HEK293 (cell line): ENCODE results near the gene CDH12.

ENCODE experiments used
- MYNN ChIP-seq: fragments of 450-650 bp; formaldehyde crosslinking; IDR thresholded peaks from 2 replicates; pipeline ENCODE4 v1.5.1; 2016; ENCODE audit warnings: missing biosample characterization, missing genetic modification characterization, borderline replicate concordance
- YY1 ChIP-seq: fragments of 450-650 bp; formaldehyde crosslinking; IDR thresholded peaks from 2 replicates; pipeline ENCODE4 v1.5.1; 2018; ENCODE audit warnings: missing biosample characterization, missing genetic modification characterization
- ZBTB8A ChIP-seq: fragments of 450-650 bp; formaldehyde crosslinking; IDR thresholded peaks from 2 replicates; pipeline ENCODE4 v1.5.1; 2016; ENCODE audit warnings: missing biosample characterization, missing genetic modification characterization
- ZNF112 ChIP-seq: fragments of 450-650 bp; formaldehyde crosslinking; IDR thresholded peaks from 2 replicates; pipeline ENCODE4 v1.5.0; 2017; ENCODE audit warnings: missing biosample characterization, missing genetic modification characterization
- ZNF146 ChIP-seq: fragments of 450-650 bp; formaldehyde crosslinking; IDR thresholded peaks from 2 replicates; pipeline ENCODE4 v1.5.1; 2016; ENCODE audit warnings: missing biosample characterization, missing genetic modification characterization
- ZNF24 ChIP-seq: fragments of 450-650 bp; formaldehyde crosslinking; IDR thresholded peaks from 2 replicates; pipeline ENCODE4 v1.5.1; 2016; ENCODE audit warnings: missing biosample characterization, missing genetic modification characterization
- ZNF654 ChIP-seq: fragments of 450-650 bp; formaldehyde crosslinking; IDR thresholded peaks from 2 replicates; pipeline ENCODE4 v1.5.1; 2016; ENCODE audit warnings: low read depth, missing biosample characterization, missing genetic modification characterization
- ZNF843 ChIP-seq: fragments of 450-650 bp; formaldehyde crosslinking; IDR thresholded peaks from 2 replicates; pipeline ENCODE4 v1.5.1; 2016; ENCODE audit warnings: missing biosample characterization, missing genetic modification characterization
- TF ChIP-seq, protein P1 (sequence below): fragments of 450-650 bp; formaldehyde crosslinking; IDR thresholded peaks from 2 replicates; pipeline ENCODE4 v1.5.1; 2016; ENCODE audit warnings: missing biosample characterization, missing genetic modification characterization
- TF ChIP-seq, protein P2 (sequence below): fragments of 450-650 bp; formaldehyde crosslinking; IDR thresholded peaks from 2 replicates; pipeline ENCODE4 v1.5.1; 2016; ENCODE audit warnings: missing biosample characterization, missing genetic modification characterization
- TF ChIP-seq, protein P3 (sequence below): fragments of 450-650 bp; formaldehyde crosslinking; IDR thresholded peaks from 2 replicates; pipeline ENCODE4 v1.5.1; 2016; ENCODE audit warnings: missing biosample characterization, missing genetic modification characterization
- TF ChIP-seq, protein P4 (sequence below): fragments of 450-650 bp; formaldehyde crosslinking; IDR thresholded peaks from 2 replicates; pipeline ENCODE4 v1.5.1; 2016; ENCODE audit warnings: missing biosample characterization, missing genetic modification characterization

DNA sequence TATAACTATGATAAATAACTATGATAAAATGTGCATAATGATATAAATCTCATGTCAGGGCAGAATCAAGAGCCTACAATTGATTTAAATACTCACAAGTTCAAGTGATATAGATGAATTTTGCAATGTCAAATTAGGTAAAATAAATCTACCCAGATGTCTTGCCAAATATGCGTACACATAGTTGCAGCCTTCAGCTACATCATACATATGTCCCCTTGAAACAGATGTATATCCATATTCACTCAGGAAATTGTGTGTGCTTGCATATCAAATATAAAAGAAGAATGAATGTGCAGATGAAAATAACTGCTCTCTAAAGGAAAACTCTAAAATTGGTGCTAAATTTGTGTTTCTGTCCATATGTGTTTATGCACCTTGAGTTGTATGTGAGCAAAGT lies 130.7 kb downstream of the CDH12 start:
- TF ChIP-seq, protein P1, sequence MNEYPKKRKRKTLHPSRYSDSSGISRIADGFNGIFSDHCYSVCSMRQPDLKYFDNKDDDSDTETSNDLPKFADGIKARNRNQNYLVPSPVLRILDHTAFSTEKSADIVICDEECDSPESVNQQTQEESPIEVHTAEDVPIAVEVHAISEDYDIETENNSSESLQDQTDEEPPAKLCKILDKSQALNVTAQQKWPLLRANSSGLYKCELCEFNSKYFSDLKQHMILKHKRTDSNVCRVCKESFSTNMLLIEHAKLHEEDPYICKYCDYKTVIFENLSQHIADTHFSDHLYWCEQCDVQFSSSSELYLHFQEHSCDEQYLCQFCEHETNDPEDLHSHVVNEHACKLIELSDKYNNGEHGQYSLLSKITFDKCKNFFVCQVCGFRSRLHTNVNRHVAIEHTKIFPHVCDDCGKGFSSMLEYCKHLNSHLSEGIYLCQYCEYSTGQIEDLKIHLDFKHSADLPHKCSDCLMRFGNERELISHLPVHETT (tag by site-specific recombination) = no peak
- TF ChIP-seq, protein P2, sequence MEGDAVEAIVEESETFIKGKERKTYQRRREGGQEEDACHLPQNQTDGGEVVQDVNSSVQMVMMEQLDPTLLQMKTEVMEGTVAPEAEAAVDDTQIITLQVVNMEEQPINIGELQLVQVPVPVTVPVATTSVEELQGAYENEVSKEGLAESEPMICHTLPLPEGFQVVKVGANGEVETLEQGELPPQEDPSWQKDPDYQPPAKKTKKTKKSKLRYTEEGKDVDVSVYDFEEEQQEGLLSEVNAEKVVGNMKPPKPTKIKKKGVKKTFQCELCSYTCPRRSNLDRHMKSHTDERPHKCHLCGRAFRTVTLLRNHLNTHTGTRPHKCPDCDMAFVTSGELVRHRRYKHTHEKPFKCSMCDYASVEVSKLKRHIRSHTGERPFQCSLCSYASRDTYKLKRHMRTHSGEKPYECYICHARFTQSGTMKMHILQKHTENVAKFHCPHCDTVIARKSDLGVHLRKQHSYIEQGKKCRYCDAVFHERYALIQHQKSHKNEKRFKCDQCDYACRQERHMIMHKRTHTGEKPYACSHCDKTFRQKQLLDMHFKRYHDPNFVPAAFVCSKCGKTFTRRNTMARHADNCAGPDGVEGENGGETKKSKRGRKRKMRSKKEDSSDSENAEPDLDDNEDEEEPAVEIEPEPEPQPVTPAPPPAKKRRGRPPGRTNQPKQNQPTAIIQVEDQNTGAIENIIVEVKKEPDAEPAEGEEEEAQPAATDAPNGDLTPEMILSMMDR (tag by site-specific recombination) = no peak
- TF ChIP-seq, protein P3, sequence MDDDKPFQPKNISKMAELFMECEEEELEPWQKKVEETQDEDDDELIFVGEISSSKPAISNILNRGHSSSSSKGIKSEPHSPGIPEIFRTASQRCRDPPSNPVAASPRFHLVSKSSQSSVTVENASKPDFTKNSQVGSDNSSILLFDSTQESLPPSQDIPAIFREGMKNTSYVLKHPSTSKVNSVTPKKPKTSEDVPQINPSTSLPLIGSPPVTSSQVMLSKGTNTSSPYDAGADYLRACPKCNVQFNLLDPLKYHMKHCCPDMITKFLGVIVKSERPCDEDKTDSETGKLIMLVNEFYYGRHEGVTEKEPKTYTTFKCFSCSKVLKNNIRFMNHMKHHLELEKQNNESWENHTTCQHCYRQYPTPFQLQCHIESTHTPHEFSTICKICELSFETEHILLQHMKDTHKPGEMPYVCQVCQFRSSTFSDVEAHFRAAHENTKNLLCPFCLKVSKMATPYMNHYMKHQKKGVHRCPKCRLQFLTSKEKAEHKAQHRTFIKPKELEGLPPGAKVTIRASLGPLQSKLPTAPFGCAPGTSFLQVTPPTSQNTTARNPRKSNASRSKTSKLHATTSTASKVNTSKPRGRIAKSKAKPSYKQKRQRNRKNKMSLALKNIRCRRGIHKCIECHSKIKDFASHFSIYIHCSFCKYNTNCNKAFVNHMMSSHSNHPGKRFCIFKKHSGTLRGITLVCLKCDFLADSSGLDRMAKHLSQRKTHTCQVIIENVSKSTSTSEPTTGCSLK (tag by site-specific recombination) = no peak
- TF ChIP-seq, protein P4, sequence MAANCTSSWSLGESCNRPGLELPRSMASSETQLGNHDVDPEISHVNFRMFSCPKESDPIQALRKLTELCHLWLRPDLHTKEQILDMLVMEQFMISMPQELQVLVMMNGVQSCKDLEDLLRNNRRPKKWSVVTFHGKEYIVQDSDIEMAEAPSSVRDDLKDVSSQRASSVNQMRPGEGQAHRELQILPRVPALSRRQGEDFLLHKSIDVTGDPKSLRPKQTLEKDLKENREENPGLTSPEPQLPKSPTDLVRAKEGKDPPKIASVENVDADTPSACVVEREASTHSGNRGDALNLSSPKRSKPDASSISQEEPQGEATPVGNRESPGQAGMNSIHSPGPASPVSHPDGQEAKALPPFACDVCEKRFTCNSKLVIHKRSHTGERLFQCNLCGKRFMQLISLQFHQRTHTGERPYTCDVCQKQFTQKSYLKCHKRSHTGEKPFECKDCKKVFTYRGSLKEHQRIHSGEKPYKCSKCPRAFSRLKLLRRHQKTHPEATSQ = no peak
- TF ChIP-seq ZBTB8A (tag by site-specific recombination) = no peak
- no peak for TF ChIP-seq ZNF112 (tag by site-specific recombination)
- no peak for TF ChIP-seq ZNF654 (tag by site-specific recombination)
- no peak for TF ChIP-seq ZNF24 (tag by site-specific recombination)
- TF ChIP-seq ZNF146 (tag by site-specific recombination) = no peak
- TF ChIP-seq ZNF843 = no peak
- no peak for TF ChIP-seq MYNN (tag by site-specific recombination)
- no peak for TF ChIP-seq YY1
